MV-4-11 (cell line): ENCODE results near the gene RNF225.
A peak's percentile ranks its signal among the peaks of the same experiment; 100 is the strongest.
"Not testable (repeated sequence)": the region's sequence is repeated elsewhere in the genome, so short reads cannot be mapped to it uniquely, and the experiment has no call there.

ENCODE experiments used
- DNase-seq: peaks from one replicate; lab custom pipeline; 2025; lab: John Stamatoyannopoulos, UW

RNF225 gene

GRCh38 chr19:58408152-58409009, 12.9 kb downstream of the RNF225 start, which contains the start of gene ZNF584:
TSS of gene ZNF584 (plus strand) at chr19:58408649. CDS start at chr19:58409148, 499 bp downstream.
- peak; percentile 98 for DNase-seq

DNA sequence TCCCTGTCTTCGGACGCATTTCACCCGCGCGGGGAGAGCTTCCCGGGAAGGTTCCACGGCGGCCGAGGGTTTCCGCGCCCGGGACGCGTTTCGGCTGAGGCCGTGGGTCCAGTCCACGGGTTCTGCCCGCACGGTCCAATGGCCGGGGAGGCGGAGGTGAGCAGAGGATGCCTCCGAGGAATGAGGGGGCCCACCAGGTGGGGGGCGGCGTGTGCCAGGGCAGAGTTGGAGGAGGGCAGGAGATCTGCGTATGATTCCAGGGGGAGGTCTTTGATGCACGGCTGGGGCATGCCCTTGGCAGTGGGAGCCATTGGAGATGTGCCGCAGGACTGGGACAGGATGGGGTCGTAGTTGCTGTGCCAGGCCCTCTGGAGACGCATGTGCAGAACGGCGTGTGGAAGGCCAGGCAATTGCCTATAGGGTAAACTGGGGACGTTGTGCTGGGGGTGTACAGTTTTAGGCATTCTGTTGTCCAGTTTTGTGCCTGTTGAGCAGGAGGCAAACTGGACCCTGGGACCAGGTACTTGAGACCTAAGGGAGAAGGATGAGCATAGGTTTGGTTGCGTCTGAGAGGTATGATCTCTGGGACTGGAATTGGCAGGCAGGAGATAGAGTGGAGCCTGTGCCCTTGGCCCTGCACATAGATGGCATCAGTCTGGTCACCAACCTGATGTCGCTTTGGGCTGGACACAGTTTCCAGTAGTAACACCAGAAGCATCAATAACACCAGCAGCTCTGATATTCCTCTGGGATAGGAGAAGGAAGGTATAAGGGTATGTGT, 13.7 kb downstream of the RNF225 start:
- DNase-seq = peak; percentile 28

GRCh38 chr19:58416604-58417003, 21.1 kb downstream of the RNF225 start:
- DNase-seq = no peak

GRCh38 chr19:58417071-58417470, 21.6 kb downstream of the RNF225 start:
- no peak for DNase-seq

DNA sequence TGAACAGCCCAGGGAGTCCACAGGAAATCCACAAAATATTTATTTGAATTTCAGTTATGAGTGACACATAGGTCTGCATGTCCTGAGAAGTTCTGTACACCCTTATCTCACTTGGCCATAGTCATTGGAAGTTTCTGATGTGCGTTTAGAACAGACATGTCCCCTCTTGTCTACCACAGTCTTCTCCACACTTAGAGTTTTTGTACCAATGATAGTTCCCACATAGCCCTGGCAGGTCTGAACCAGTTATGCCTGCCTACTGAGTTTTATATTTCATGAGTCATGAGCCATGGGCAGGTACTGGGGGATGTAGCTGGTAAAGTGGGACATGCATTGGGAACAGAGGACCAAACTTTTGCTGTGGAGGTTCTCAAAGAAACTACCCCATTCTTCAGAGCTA, 33.2 kb downstream of the RNF225 start:
- DNase-seq = no peak

GRCh38 chr19:58429745-58430144, 34.3 kb downstream of the RNF225 start:
- DNase-seq = no peak

GRCh38 chr19:58434217-58434616, 38.8 kb downstream of the RNF225 start:
- no peak for DNase-seq

- DNase-seq = peak; percentile 100
Observed at GRCh38 chr19:58439576-58440554, 44.4 kb downstream of the RNF225 start, which contains the start of gene ZNF132. TSS of gene ZNF132 (minus strand) at chr19:58440153. CDS start at chr19:58439821, 332 bp downstream.

DNA sequence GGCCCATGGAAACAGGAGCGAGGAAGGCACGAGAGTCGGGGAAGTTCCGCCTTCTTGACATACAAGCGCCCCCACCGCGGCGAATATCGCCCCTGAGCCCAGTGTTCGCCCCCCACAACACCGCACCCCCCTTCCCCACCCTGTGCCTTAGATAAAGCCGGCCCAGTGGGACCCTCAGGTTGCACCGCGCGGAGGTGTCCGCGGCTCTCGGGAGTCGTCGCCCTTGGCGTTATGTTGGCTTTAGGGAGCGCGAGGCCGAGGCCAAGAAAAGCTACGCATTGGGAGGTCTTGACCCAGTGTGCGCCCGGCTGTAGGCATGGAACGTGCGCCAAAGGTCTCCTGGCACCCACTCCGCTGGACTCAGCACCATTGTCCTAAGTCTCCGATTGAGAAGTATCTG, 45.1 kb downstream of the RNF225 start:
- DNase-seq = no peak

DNA sequence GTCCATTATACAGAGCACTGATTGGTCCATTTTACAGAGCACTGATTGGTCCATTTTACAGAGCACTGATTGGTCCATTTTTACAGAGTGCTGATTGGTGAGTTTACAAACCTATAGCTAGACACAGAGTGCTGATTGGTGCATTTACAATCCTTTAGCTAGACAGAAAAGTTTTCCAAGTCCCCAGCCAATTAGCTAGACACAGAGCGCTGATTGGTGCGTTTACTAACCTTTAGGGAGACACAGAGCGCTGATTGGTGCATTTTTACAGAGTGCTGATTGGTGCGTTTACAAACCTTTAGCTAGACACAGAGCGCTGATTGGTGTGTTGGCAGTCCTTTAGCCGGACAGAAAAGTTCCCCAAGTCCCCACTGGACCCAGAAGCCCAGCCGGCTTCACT, 47.5 kb downstream of the RNF225 start:
- DNase-seq = not testable (repeated sequence)
